MM.1S (cell line): ENCODE measurements around the gene U2AF1L4.

Experiments
- CTCF ChIP-seq: fragments of 300-600 bp; sonication (generic); IDR thresholded peaks from 2 replicates; pipeline ENCODE4 v1.5.1; 2016; ENCODE audit warnings: antibody characterized with exemption, low read length, mixed read lengths
- EZH2 ChIP-seq: fragments of 300-600 bp; sonication (generic); optimal IDR thresholded peaks from 2 replicates; pipeline ENCODE3; 2017; ENCODE audit warnings: low read depth, mild to moderate bottlenecking, antibody characterized with exemption, low read length, mixed read lengths

- no peak for TF ChIP-seq CTCF
- no peak for TF ChIP-seq EZH2
Measured at GRCh38 chr19:35755131-35755549, 9.9 kb upstream of the U2AF1L4 start.
